ENCODE results near the gene ADAMTS3.

Gene ADAMTS3

GRCh38 chr4:72340803-72341431 is 228.1 kb downstream of the ADAMTS3 start:
- DNase-seq (ENCODE audit: low spot score): no peak

GRCh38 chr4:72338060-72338459 is 231.0 kb downstream of the ADAMTS3 start:
- DNase-seq (ENCODE audit: low spot score): no peak

- no peak for DNase-seq (ENCODE audit: low spot score)
These were observed 238.6 kb downstream of the ADAMTS3 start for GRCh38 chr4:72330381-72330780.

DNA sequence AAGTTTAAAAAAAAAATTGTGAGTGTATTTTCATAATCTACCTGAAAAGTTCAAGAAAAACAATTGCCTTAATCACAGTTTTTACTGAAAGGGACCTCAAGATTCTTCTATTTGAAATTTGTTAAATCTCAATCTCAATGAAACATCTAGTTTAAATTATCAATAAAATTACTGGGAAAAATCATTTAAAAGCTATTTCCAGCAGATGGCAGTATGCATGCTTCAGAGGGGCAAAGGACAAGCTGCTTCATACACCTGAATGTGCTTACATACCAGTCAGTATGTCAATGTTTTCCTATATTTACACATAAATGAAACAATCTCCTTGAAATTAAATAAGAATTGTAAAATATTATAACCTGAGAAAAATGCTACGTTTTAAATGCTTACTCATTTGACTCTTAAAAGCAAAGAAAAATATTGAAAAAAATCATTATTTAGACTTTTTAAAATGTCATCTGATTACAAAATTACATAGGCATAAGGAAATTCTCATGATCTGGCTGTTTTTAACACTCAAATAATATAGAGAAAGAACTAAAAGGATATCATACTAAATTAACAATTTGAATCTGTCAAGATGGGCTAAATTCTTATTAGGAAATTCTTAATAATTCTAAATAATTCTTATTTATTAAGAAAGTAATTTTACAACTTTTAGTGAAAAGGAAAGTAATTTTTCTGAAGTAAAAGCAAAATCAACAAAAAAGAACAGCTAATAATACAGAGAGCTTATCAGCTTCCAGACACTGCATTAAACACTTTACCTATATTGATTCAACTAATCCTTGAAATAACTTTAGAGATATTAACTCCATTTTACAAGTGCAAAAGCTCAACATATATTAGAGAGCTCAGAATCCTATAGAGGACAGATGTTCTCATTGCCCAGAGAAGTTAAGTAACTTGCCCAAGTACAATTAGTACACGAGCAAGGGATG is 242.1 kb downstream of the ADAMTS3 start:
- DNase-seq (ENCODE audit: low spot score): peak; percentile 44

GRCh38 chr4:72325215-72325614 is 243.8 kb downstream of the ADAMTS3 start:
- no peak for DNase-seq (ENCODE audit: low spot score)

GRCh38 chr4:72323227-72323626 is 245.8 kb downstream of the ADAMTS3 start:
- no peak for DNase-seq (ENCODE audit: low spot score)

DNA sequence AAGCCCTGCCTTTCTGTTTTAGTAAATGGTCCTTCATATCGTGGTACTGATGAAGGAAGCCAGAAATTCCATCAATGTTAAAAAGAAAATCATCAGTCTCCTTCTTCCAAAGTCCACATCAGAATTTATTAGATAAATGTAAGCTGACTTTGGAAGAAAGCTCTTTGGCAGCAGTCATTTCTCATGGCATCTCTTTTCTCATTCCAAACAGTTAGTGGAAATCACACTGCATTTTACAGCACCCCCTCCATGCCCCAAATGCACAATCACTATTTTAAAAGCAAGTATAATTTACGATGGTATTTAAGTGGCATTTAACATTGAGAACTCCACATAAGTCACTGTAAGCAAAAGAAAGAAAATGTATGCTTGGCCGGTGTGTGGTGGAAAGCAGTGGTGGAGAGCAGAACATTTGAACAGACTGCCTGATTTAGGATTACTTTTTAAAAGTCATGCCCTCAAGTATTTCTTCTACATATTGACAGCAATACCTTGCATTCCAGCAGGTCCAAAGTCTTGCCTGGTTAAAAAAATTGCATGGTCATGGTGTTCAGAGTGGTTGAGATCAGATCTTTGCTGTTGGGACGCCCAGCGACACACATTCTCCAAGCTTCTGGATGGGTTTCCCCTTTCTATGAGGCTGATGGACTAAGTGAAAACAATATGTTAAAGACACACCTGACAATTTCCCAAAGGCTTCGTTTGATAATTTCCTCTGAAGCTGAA is 248.6 kb downstream of the ADAMTS3 start:
- DNase-seq (ENCODE audit: low spot score): no peak

- DNase-seq (ENCODE audit: low spot score): no peak
These were observed 249.4 kb downstream of the ADAMTS3 start for GRCh38 chr4:72319601-72320021.

DNA sequence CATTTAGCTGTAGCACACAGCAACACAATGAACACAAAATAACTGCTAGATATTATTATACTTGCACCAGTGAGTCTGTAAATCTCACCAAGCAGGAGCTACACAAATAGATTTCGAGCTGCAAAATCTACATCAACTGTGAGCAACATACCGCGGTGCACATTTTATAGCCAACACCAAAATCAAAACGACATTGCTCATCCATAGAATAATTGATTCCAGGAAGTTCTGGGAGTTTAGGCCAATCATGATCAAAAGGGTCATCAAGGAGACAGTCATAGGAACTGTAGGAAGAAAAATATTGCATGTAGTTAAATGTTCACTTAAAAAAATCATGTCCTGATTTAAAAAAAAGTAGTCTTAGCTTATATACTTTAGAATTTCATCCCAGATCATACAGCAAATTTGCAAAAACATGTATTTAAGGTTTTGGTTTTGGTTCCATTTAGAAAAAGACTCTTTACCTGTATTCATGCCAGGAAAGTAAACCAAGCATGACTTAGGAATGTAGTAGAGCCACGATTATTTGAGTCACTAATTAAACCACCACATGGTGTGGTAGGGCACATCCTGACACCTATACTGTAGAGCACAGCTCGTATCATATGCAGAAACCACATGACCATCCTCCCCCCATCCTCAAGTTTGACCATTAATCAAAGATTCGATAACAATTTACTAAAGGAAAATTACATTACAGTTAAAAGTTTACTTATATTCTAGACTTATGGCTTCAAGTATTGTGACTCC is 250.4 kb downstream of the ADAMTS3 start:
- no peak for DNase-seq (ENCODE audit: low spot score)

GRCh38 chr4:72314869-72315268 is 254.2 kb downstream of the ADAMTS3 start:
- DNase-seq (ENCODE audit: low spot score): no peak

DNA sequence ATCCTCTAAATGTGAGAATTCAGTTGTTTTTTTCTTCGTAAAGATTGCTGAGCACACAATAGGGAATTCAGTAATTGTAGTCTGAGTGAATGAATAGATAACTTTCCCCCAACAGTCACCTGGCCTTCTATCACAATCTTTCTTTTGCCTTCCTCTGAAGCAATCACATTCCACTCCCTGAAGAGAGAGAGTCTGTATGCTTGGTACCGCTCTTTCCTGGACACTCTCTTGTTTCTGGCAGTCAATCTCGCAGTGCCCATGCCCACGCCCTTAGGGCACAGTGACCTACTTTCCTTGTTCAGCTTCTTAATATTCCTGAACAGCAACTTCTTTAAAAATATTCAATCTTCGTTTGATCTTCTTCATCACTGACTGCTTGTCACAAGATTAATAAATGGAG is 255.9 kb downstream of the ADAMTS3 start:
- no peak for DNase-seq (ENCODE audit: low spot score)

DNA sequence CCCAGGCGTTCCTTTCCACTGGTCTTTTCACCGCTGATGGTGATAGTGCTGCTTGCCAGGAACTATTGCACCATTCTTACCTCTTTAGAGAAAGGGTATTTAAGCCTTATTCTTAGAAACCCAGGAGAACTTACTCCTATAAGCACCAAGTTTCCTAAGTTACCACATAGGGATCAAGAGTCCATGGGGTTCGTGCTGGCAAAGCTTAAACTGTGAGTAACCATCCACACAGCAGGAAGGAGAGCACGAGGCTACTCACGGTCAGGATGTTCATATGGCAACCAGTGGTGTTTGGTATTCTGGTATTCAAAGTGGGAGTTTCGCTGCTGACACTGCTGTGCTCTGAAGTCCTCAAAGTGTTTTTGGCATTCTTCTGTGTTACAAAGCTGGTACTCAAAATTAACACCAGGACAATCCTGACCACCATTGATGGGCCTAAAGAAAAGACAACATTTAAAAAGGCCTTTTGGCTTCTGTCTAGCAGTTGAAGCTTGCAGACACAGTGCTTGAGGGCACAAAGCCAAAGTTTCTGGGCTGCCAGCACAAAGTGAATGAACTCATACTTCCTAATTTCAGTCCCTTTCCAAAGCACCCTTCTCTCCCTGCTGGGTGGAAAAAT is 256.9 kb downstream of the ADAMTS3 start:
- no peak for DNase-seq (ENCODE audit: low spot score)

GRCh38 chr4:72311291-72311690 is 257.7 kb downstream of the ADAMTS3 start:
- DNase-seq (ENCODE audit: low spot score): no peak

DNA sequence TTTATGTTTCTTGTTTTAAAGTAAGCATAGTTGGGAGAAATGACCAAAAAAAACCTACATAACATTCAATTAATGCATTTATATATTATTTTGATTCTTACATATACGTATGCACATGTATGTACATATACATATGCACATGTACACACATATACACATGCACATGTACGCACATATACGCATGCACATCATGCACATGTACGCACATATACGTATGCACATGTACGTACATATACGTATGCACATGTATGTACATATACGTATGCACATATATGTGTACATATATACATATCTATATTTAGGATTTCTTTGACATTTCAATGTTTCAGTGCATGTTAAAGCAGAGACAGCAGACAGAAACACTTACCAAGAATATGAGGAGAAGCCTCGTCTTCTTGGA is 263.4 kb downstream of the ADAMTS3 start:
- no peak for DNase-seq (ENCODE audit: low spot score)

DNA sequence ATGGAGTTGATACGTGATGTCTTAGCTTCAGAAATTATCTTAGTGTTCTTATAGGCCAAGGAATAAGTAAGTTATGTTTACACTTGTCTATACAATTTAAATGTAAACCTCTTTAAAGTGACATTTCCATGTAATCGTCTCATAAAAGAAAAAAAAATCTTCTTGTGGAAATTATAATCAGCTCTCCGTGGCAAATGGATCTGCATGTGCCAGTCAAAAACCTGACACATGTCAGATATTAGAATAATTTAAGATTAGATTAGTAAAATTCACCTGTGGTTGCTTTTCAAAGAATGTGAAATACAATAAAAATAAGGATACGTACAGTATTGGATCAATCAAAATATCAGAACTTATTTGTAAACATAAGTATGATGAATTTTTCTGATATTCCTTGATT is 263.9 kb downstream of the ADAMTS3 start:
- no peak for DNase-seq (ENCODE audit: low spot score)

GRCh38 chr4:72302981-72303704 is 265.9 kb downstream of the ADAMTS3 start:
- DNase-seq (ENCODE audit: low spot score): peak; percentile 60

- no peak for DNase-seq (ENCODE audit: low spot score)
These were observed 267.3 kb downstream of the ADAMTS3 start for GRCh38 chr4:72301759-72302158.

DNA sequence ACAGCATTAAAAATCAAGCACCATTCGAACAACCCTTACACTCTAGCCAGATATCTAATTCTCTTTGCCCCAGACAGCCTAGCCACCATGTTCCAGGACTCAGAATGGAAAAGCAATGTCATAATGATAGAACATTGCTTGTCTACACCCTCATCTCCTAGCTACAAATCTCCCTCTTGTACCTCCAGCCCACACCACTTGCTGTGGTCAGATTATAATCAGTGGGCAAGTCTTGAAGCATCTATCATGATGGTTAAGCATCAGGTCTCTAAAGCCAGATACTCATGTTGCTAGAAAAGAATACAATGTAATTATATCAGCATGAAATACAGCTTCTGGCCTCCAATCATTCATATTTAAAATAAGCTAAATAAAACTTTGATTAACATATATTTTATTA is 268.9 kb downstream of the ADAMTS3 start:
- DNase-seq (ENCODE audit: low spot score): no peak

- DNase-seq (ENCODE audit: low spot score): peak; percentile 43
These were observed 273.0 kb downstream of the ADAMTS3 start for GRCh38 chr4:72295966-72296557.

DNA sequence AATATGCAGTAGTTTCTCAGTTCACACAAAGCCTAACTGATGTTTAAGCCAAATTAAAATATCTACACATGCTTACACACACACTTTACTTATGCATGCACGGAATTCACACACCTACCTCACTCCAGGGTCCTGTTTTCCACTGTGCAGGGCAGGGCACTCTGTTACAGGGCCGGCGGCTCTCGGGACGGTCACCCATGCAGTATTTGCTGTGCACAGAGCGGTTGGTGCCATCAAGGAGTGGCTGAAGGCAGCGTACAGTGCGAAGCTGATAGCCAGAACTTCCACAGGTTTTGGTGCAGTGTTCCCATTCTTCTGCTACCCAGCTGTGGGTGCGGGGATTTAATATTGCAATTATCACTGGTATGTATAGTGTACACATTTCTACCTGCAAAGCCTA is 278.3 kb downstream of the ADAMTS3 start:
- no peak for DNase-seq (ENCODE audit: low spot score)

Data from D341Med (cell line).